ENCODE data around the gene SPSB1. TPM values are rescaled to one million over a fixed set of nuclear protein-coding genes. Genes with fewer than 3 reads are reported as not detected.
A peak's percentile ranks its signal among the peaks of the same experiment; 100 is the strongest.

Gene SPSB1
- total and polyA plus RNA-seq, 2 of the 4 experiments (the other 2 are of a cell fraction) = 16.7 to 19.8 TPM

- no peak overlapping the region for H3K4me3 ChIP-seq (ENCODE audit: insufficient read depth, low read depth, low read length)
- no peaks in the 10 kb centered on the region; the same call in 1 of the 2 replicates for H4K20me1 ChIP-seq (ENCODE audit: insufficient read depth, low read length)
- peaks cover 0 to 5% of the 10 kb centered on the region in 2 experiments; a peak in 2 of 4 replicates for H3K79me1 ChIP-seq (ENCODE audit: low read depth in 1 of 2, low read length in 2 of 2)
- 0 out of 2 replicates have a peak overlapping the region, but pooled peaks have one; percentile 11 for H4K5ac ChIP-seq (ENCODE audit: low read depth, low read length)
- ATAC-seq (ENCODE audit: low read depth) (no peak), DNase-seq (no peak)
- intact Hi-C loops (cut with micrococcal nuclease) = no loop called here
- peak overlapping the region; percentile 49 for H2BK20ac ChIP-seq (ENCODE audit: low read depth, low read length)
- no peak overlapping the region for H3K27ac ChIP-seq (ENCODE audit: insufficient read depth, low read length)
- TF ChIP-seq CTCF (conservative IDR thresholded peaks at IDR 0.05; ENCODE audit: low read depth, low read length) (no peak), ELK1 (IDR thresholded peaks at IDR 0.05; ENCODE audit: borderline replicate concordance, low read depth, low read length) (no peak), CHD1 (IDR thresholded peaks at IDR 0.05; ENCODE audit: low read depth, low read length) (no peak), USF2 (IDR thresholded peaks at IDR 0.05; ENCODE audit: low read depth, low read length) (no peak), NFE2L2 (IDR thresholded peaks at IDR 0.05; ENCODE audit: low read depth, low read length) (no peak), FOS (IDR thresholded peaks at IDR 0.05; ENCODE audit: low read depth, low read length) (no peak), MXI1 (IDR thresholded peaks at IDR 0.05; ENCODE audit: borderline replicate concordance, low read depth, low read length) (no peak), RCOR1 (IDR thresholded peaks at IDR 0.05; ENCODE audit: insufficient replicate concordance, low read length) (no peak), MAZ (IDR thresholded peaks at IDR 0.05; ENCODE audit: borderline replicate concordance, low read depth, low read length) (no peak), MAFK (IDR thresholded peaks at IDR 0.05; ENCODE audit: low read depth, low read length) (no peak), CEBPB (IDR thresholded peaks at IDR 0.05; ENCODE audit: low read depth, low read length) (no peak), POLR2A (IDR thresholded peaks at IDR 0.05; ENCODE audit: low read depth, low read length) (no peak), RFX5 (IDR thresholded peaks at IDR 0.05; ENCODE audit: low read depth, low read length) (no peak), RAD21 (IDR thresholded peaks at IDR 0.05; ENCODE audit: low read length) (no peak), BHLHE40 (IDR thresholded peaks at IDR 0.05; ENCODE audit: low read depth, low read length) (no peak), SMC3 (IDR thresholded peaks at IDR 0.05; ENCODE audit: low read depth, low read length) (no peak)
- H4K8ac ChIP-seq (ENCODE audit: low read depth in 2 of 2, low read length in 2 of 2) = peak overlapping the region in 1 of 2 experiments; percentile 5; a peak in 2 of 4 replicates
- no peaks in the 10 kb centered on the region for H3K9me3 ChIP-seq (ENCODE audit: control insufficient read depth, insufficient read depth, low read length)
- peaks cover 22% of the 10 kb centered on the region for H3K9me1 ChIP-seq (ENCODE audit: insufficient read depth, low read length)
- no peak overlapping the region for H3K4me2 ChIP-seq (ENCODE audit: low read depth, low read length)
- in situ Hi-C loops (cut with MboI; ENCODE audit: low sequenced_read_pairs) = loop anchor here (10.0 kb wide), 1 partner anchor 172 kb away; no protein-coding TSS in a partner anchor
- H3K18ac ChIP-seq (ENCODE audit: low read depth, low read length) = no peak overlapping the region
- peaks cover 35% of the 10 kb centered on the region for H3K4me1 ChIP-seq (ENCODE audit: control insufficient read depth, insufficient read depth, low read length)
- no peak overlapping the region for H2BK5ac ChIP-seq (ENCODE audit: low read depth, low read length, poor library complexity, severe bottlenecking)
- CTCF ChIA-PET = interaction anchor here (0.5 kb wide), 1 partner anchor 49 kb away, joined by 3 read pairs; no protein-coding TSS in a partner anchor
- no peak overlapping the region for H3K9ac ChIP-seq (ENCODE audit: low read depth, low read length)
- dilution Hi-C loops (cut with HindIII; ENCODE audit: low sequenced_read_pairs, unreplicated experiment) = no loop called here
- no peak overlapping the region for H3K56ac ChIP-seq (ENCODE audit: extremely low read depth, insufficient read depth, low read length)
- no TSS peak for BruUV-seq (replicated peaks)
- H2AFZ ChIP-seq (replicated peaks; ENCODE audit: low read length, poor library complexity) = peak overlapping the region; percentile 75
- peak overlapping the region; percentile 54 for H3K4ac ChIP-seq (ENCODE audit: low read depth, low read length)
- no peaks in the 10 kb centered on the region for H3K36me3 ChIP-seq (ENCODE audit: control insufficient read depth, insufficient read depth, low read length)
- H2BK15ac ChIP-seq (ENCODE audit: low read depth, low read length) = no peak overlapping the region; the same call in 2 of the 3 replicates
- H4K91ac ChIP-seq (ENCODE audit: insufficient read depth, low read depth, low read length) = peak overlapping the region; percentile 38; the same call in 1 of the 2 replicates
- no CpG with 5 or more reads among the region's 4 CpGs for WGBS, 2 experiments (ENCODE audit: extremely low coverage in 2 of 2, insufficient read length in 1 of 2)
- H3K23ac ChIP-seq (ENCODE audit: low read depth, low read length) = 0 out of 2 replicates have a peak overlapping the region, but pooled peaks have one; percentile 32
- peak overlapping the region; percentile 57 for H2BK120ac ChIP-seq (ENCODE audit: low read depth, low read length)
- peak overlapping the region; percentile 90; the same call in 1 of the 2 replicates for H2AK5ac ChIP-seq (ENCODE audit: low read depth, low read length)
- POLR2A ChIA-PET (ENCODE audit: unreplicated experiment) = no interaction called here
- H3K14ac ChIP-seq (replicated peaks; ENCODE audit: low read depth, low read length) = no peak overlapping the region
- no peaks in the 10 kb centered on the region for H3K27me3 ChIP-seq (ENCODE audit: control insufficient read depth, insufficient read depth, low read length)
- peak overlapping the region; percentile 33 for H2AK9ac ChIP-seq (replicated peaks; ENCODE audit: low read depth, low read length, poor library complexity)
These were observed 10.1 kb upstream of the SPSB1 start for GRCh38 chr1:9282696-9282955.

Measured in IMR-90 (cell line).